ENCODE results near the gene NRARP. TPM values are rescaled to one million over a fixed set of nuclear protein-coding genes. Genes with fewer than 3 reads are reported as not detected.

Gene NRARP
- total and polyA plus RNA-seq, 10 of the 15 experiments (the other 5 are each of a cell fraction or from before 2014, with no cell fraction given), result 0.06 to 9.2 (median 2.2) TPM; not detected in 2

- TF ChIP-seq SMAD1 (IDR thresholded peaks at IDR 0.05; ENCODE audit: low read depth, partially characterized antibody), result no peak
- TF ChIP-seq E4F1 (IDR thresholded peaks at IDR 0.05; ENCODE audit: borderline replicate concordance, partially characterized antibody), result no peak
- TF ChIP-seq TAF1 (IDR thresholded peaks at IDR 0.05; ENCODE audit: borderline replicate concordance, low read depth, low read length), result peak; percentile 61; the same call in 1 of the 2 replicates
- TF ChIP-seq ATF2 (IDR thresholded peaks at IDR 0.05; ENCODE audit: low read length), result no peak
- peak; percentile 82 for TF ChIP-seq POLR2AphosphoS5 (IDR thresholded peaks at IDR 0.05; ENCODE audit: low read length)
- TF ChIP-seq EGR1 (IDR thresholded peaks at IDR 0.05; ENCODE audit: borderline replicate concordance in 1 of 2, low read depth in 2 of 2, low read length in 2 of 2), result peak in 1 of 2 experiments; percentile 93; a peak in 2 of 3 replicates
- peak; percentile 49; the same call in 1 of the 2 replicates for TF ChIP-seq NFYB (IDR thresholded peaks at IDR 0.05; ENCODE audit: insufficient read depth, low read depth, low read length)
- TF ChIP-seq NFXL1 (IDR thresholded peaks at IDR 0.05; ENCODE audit: borderline replicate concordance), result no peak
- 0 out of 2 replicates have a peak, but pooled peaks have one; percentile 1 for TF ChIP-seq RAD21 (IDR thresholded peaks at IDR 0.05; ENCODE audit: insufficient read depth, low read depth, low read length)
- TF ChIP-seq YY1 (IDR thresholded peaks at IDR 0.05; ENCODE audit: low read depth, low read length), result peak; percentile 94
- TF ChIP-seq PML (IDR thresholded peaks at IDR 0.05; ENCODE audit: low read length), result no peak
- no peak for TF ChIP-seq ATF3 (IDR thresholded peaks at IDR 0.05; ENCODE audit: borderline replicate concordance, extremely low read depth, low read depth, low read length)
- no peak for TF ChIP-seq BRCA1 (IDR thresholded peaks at IDR 0.05; ENCODE audit: low read depth, low read length)
- TF ChIP-seq E2F8 (IDR thresholded peaks at IDR 0.05; ENCODE audit: low read depth, partially characterized antibody), result no peak
- no peak for TF ChIP-seq SRF (IDR thresholded peaks at IDR 0.05; ENCODE audit: low read depth in 2 of 2, low read length in 2 of 2)
- TF ChIP-seq CREB1 (IDR thresholded peaks at IDR 0.05; ENCODE audit: low read depth), result peak; percentile 73
- TF ChIP-seq ZNF274 (IDR thresholded peaks at IDR 0.05; ENCODE audit: insufficient read depth, insufficient read length), result no peak
- no peak for TF ChIP-seq SUPT20H (IDR thresholded peaks at IDR 0.05; ENCODE audit: borderline replicate concordance, control insufficient read depth, low read depth, low read length)
- no peak for TF ChIP-seq CHD4 (IDR thresholded peaks at IDR 0.05)
- no peak for TF ChIP-seq MTA3 (IDR thresholded peaks at IDR 0.05; ENCODE audit: borderline replicate concordance, low read length)
- TF ChIP-seq CEBPB (IDR thresholded peaks at IDR 0.05; ENCODE audit: borderline replicate concordance in 1 of 2, low read depth in 2 of 2, low read length in 2 of 2), result no peak
- peak; percentile 69; the same call in 1 of the 2 replicates for TF ChIP-seq BACH1 (IDR thresholded peaks at IDR 0.05; ENCODE audit: borderline replicate concordance)
- no peak for TF ChIP-seq ZZZ3 (IDR thresholded peaks at IDR 0.05; ENCODE audit: control insufficient read depth, insufficient read length, low read depth)
- TF ChIP-seq NR2C1 (IDR thresholded peaks at IDR 0.05), result peak; percentile 15; the same call in 1 of the 2 replicates
Observed at GRCh38 chr9:137302118-137302448, at the start of gene NRARP (continued).

Data from GM12878 (cell line).